Mucosa of descending colon (tissue), 3 donors: ENCODE results near the gene NTF3. TPM values are rescaled to one million over a fixed set of nuclear protein-coding genes. Genes with fewer than 3 reads are reported as not detected.

Experiments used
- ATAC-seq: fragments of 200-7000 bp; cut with Tn5 transposase; one replicate; pipeline ENCODE4 v1.9.1; 2020; ENCODE audit warnings: mild to moderate bottlenecking, moderate library complexity
- DNase-seq, 3 donors: peaks; one replicate each; pipeline ENCODE4 v3.0.0-alpha.2; 2020
- H3K36me3 ChIP-seq: fragments of 200-600 bp; one replicate; pipeline ENCODE4 v1.8.0; 2021; ENCODE audit warnings: low read depth, mild to moderate bottlenecking
- H3K4me1 ChIP-seq: fragments of 200-600 bp; one replicate; pipeline ENCODE4 v1.8.0; 2021; ENCODE audit warnings: low read depth, mild to moderate bottlenecking
- H3K4me3 ChIP-seq: fragments of 200-600 bp; one replicate; pipeline ENCODE4 v1.8.0; 2021; ENCODE audit warnings: mild to moderate bottlenecking
- H3K9me3 ChIP-seq: fragments of 200-600 bp; one replicate; pipeline ENCODE4 v1.8.0; 2021; ENCODE audit warnings: mild to moderate bottlenecking
- intact Hi-C, 2 donors: fragments of 100-400 bp; cut with DNase I in 1 of 2; cut with micrococcal nuclease in 1 of 2; formaldehyde crosslinking; loops; one replicate each; pipeline versions ENCODE4 v1.11.0 to v1.11.1; 2022; cut with DNase I, micrococcal nuclease
- long read RNA-seq, 2 donors: library from polyadenylated mRNA; unstranded; transcript quantifications; one replicate each; pipeline ENCODE4 v2.0.0, GENCODE V29; 2019 to 2021
- total RNA-seq, 3 donors: library from RNA; stranded (reverse); fragmentation: NEBNext Ultra II Directional in 2 of 3; extraction: Animal tissue kit (Norgen Biotek cat#: 25700) in 2 of 3; gene quantifications; one replicate each; pipeline versions ENCODE4 v1.2.1 to v1.2.4, GENCODE V29; 2021 to 2023
- TF ChIP-seq, protein P1 (sequence below): fragments of 200-600 bp; IDR thresholded peaks from one replicate; pipeline ENCODE4 v1.8.0; 2022; ENCODE audit warnings: antibody characterized with exemption, mild to moderate bottlenecking
- donor health status: DM: no; HTN: no; CAD: no; lungs with moderate emphysema.
- donor health status: DM: no; HTN: no; CAD: no.
- donor health status: DM: no; HTN: yes; CAD: no.

Gene NTF3
- total RNA-seq, result 1 to 10 TPM in 2 of 3 donors, under 1 TPM in 1; 0.58 to 1.4 (median 1.4) TPM
- long read RNA-seq, donor 1, partial matches to known transcripts, result 0 of 3 reads
- long read RNA-seq, donor 1, other reads (novel, unspliced or antisense), result 1 of 3 reads
- long read RNA-seq, donor 2, partial matches to known transcripts, result 0 of 1 reads
- long read RNA-seq, donor 2, other reads (novel, unspliced or antisense), result 0 of 1 reads

GRCh38 chr12:5432011-5432400, at the start of gene NTF3:
Gene NTF3 (plus strand): TSS chr12:5432108. CDS start chr12:5432325, 217 bp downstream.
- intact Hi-C loops, result no loop called here
- Histone ChIP-seq H3K36me3 (no peaks in the 10 kb centered on the region), H3K4me3 (no peak within 1 kb of the TSS), H3K4me1 (peaks cover 16% of the 10 kb centered on the region), H3K9me3 (no peaks in the 10 kb centered on the region)
- ATAC-seq (peak; percentile 63), DNase-seq (peak in 1 of 3 donors; percentile 26)
- TF ChIP-seq, protein P1, sequence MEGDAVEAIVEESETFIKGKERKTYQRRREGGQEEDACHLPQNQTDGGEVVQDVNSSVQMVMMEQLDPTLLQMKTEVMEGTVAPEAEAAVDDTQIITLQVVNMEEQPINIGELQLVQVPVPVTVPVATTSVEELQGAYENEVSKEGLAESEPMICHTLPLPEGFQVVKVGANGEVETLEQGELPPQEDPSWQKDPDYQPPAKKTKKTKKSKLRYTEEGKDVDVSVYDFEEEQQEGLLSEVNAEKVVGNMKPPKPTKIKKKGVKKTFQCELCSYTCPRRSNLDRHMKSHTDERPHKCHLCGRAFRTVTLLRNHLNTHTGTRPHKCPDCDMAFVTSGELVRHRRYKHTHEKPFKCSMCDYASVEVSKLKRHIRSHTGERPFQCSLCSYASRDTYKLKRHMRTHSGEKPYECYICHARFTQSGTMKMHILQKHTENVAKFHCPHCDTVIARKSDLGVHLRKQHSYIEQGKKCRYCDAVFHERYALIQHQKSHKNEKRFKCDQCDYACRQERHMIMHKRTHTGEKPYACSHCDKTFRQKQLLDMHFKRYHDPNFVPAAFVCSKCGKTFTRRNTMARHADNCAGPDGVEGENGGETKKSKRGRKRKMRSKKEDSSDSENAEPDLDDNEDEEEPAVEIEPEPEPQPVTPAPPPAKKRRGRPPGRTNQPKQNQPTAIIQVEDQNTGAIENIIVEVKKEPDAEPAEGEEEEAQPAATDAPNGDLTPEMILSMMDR, result no peak

DNA sequence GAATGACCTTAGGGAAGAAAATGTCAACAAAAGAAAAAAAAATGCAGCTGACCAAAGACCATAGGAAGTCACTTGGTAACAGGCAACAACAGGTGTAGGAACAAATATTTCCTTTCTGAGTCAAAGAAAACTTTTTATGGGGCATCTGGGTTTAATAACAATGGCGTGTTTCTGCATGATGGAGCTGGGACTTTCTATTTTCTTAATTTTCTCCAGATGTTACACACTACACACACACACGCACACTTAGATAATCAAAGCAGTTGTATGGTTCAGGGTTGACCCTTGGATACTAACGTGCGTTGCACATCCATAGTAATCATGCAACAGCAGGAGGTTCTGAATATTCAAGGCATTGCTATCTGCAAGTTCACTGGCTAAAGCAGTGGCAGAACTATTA, 47.9 kb upstream of the NTF3 start:
- DNase-seq, result no peak
- intact Hi-C loops, result no loop called here
- Histone ChIP-seq H3K4me1 (no peaks in the 10 kb centered on the region), H3K4me3 (no peak overlapping the region), H3K9me3 (no peaks in the 10 kb centered on the region), H3K36me3 (no peaks in the 10 kb centered on the region)
- ATAC-seq, result no peak
- TF ChIP-seq, protein P1, result no peak

DNA sequence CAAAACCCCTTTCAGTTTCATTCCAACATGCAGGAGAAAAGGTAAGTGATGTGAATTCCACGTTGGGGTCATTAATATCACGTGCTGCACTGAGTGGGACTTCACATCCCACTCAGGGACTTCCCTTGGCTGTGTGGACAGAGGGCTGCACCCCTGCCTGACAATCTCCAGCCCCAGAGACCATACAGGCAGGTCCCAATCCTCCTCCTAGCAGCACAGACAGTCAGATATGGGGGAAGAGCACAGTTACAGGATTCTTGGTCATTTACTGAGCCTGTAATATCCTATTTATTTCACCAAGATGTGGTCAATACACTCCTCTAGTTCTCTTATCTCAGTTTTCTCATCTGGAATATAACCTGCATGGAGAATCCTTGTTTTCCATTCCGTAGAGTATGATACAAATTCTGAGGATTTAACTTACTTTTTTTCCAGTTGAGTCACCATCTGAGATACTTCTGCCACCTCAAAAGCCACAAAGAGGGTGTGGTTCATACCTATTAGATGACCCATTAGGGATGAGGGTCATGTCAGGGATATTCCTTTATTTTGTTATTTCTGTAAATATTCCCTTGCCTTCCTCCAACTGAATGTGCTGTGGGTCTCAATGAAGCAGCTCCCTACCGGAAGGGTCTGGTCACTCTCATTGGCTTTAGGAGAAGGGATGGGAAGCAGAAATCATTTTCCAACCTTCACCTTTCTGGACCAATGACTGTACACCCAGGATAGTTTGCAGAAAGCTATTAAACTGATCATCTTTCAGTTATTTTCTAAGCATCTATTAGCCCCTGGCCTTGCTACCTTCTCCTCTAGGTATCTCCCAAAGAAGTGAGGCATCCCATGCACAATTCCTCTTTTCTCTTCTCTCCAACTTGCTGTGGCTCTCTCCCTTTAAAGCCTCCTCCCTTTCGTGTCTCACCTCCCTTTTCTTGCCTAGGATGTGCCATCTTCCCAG, 43.0 kb upstream of the NTF3 start:
- H3K9me3 ChIP-seq, result no peaks in the 10 kb centered on the region
- intact Hi-C loops, result no loop called here
- no peak for ATAC-seq

GRCh38 chr12:5390174-5390799, 41.6 kb upstream of the NTF3 start:
- intact Hi-C loops, result no loop called here
- Histone ChIP-seq H3K4me1 (no peaks in the 10 kb centered on the region), H3K9me3 (no peaks in the 10 kb centered on the region), H3K4me3 (no peak overlapping the region), H3K36me3 (no peaks in the 10 kb centered on the region)
- TF ChIP-seq, protein P1, result no peak
- ATAC-seq (peak; percentile 85), DNase-seq (peak in 1 of 3 donors; percentile 37)

More for the DNA sequence above, 43.0 kb upstream of the NTF3 start:
- no peaks in the 10 kb centered on the region for H3K4me1 ChIP-seq
- no peak overlapping the region for H3K4me3 ChIP-seq
- TF ChIP-seq, protein P1, result no peak
- DNase-seq, result no peak
- no peaks in the 10 kb centered on the region for H3K36me3 ChIP-seq

DNA sequence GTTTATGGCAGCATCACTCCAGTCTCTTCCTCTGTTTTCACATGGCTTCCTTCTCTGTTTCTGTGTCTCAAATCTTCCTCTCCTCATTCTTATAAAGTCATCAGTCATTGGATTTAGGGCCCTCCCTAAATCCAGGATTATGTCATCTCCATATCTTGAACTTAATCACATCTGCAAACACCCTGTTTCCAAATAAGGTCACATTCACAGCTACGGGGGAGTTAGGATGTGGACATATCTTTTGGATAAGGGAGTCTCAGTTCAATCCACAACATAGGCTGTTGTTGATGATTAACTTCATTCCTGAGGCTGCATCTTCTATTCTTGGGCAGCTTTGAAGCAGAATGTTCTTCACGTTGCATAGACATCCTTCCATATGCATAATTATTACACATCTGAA, 40.3 kb upstream of the NTF3 start:
- no peaks in the 10 kb centered on the region for H3K4me1 ChIP-seq
- TF ChIP-seq, protein P1, result no peak
- no peaks in the 10 kb centered on the region for H3K9me3 ChIP-seq
- ATAC-seq, result no peak
- intact Hi-C loops, result no loop called here
- no peaks in the 10 kb centered on the region for H3K36me3 ChIP-seq
- no peak for DNase-seq
- no peak overlapping the region for H3K4me3 ChIP-seq
